Stimulated activated CD8-positive, alpha-beta memory T cell treated with anti-CD3 and anti-CD28 coated beads, Interleukin-12 subunit alpha, Interleukin-12 subunit beta, amount 100 ng/mL, for 1 hour (primary cell): ENCODE measurements around the gene KRTAP10-6.
"Not testable (repeated sequence)": the region's sequence is repeated elsewhere in the genome, so short reads cannot be mapped to it uniquely, and the experiment has no call there.

Experiments
- DNase-seq: peaks from one replicate; pipeline ENCODE4 v3.0.0-alpha.2; 2020; ENCODE audit warnings: low read depth

KRTAP10-6 gene

GRCh38 chr21:44599264-44600029, 7.1 kb upstream of the KRTAP10-6 start:
- no peak for DNase-seq

- no peak for DNase-seq
These were observed 5.8 kb upstream of the KRTAP10-6 start for GRCh38 chr21:44598061-44598460.

GRCh38 chr21:44596068-44596725, 3.9 kb upstream of the KRTAP10-6 start:
- DNase-seq: no peak

- DNase-seq: no peak
These were observed 3.2 kb upstream of the KRTAP10-6 start for GRCh38 chr21:44595524-44595923.

- no peak for DNase-seq
These were observed 2.2 kb upstream of the KRTAP10-6 start for GRCh38 chr21:44594406-44594916.

GRCh38 chr21:44593598-44594405, 1.5 kb upstream of the KRTAP10-6 start:
- DNase-seq: no peak

GRCh38 chr21:44591801-44592130, 539 bp downstream of the KRTAP10-6 start:
- not testable (repeated sequence) for DNase-seq

GRCh38 chr21:44590897-44591800, 1.2 kb downstream of the KRTAP10-6 start:
- not testable (repeated sequence) for DNase-seq

GRCh38 chr21:44590311-44590721, 2.0 kb downstream of the KRTAP10-6 start:
- no peak for DNase-seq

- no peak for DNase-seq
These were observed 2.6 kb downstream of the KRTAP10-6 start for GRCh38 chr21:44589586-44590305.

- no peak for DNase-seq
These were observed 3.2 kb downstream of the KRTAP10-6 start for GRCh38 chr21:44589094-44589493.

- DNase-seq: no peak
These were observed 6.4 kb downstream of the KRTAP10-6 start for GRCh38 chr21:44585892-44586291.

- no peak for DNase-seq
These were observed 8.5 kb downstream of the KRTAP10-6 start for GRCh38 chr21:44583800-44584147.

GRCh38 chr21:44583089-44583799, 9.1 kb downstream of the KRTAP10-6 start:
- DNase-seq: no peak

GRCh38 chr21:44582055-44582454, 10.2 kb downstream of the KRTAP10-6 start:
- DNase-seq: no peak

GRCh38 chr21:44581158-44581557, 11.1 kb downstream of the KRTAP10-6 start:
- DNase-seq: no peak

- not testable (repeated sequence) for DNase-seq
These were observed 12.0 kb downstream of the KRTAP10-6 start, which contains the start of gene KRTAP10-5 for GRCh38 chr21:44580231-44580821. KRTAP10-5 (minus strand) TSS chr21:44580604; CDS start chr21:44580578, 26 bp downstream.

GRCh38 chr21:44579833-44580144, 12.5 kb downstream of the KRTAP10-6 start:
- no peak for DNase-seq

- no peak for DNase-seq
These were observed 13.1 kb downstream of the KRTAP10-6 start for GRCh38 chr21:44579056-44579832.
